ENCODE measurements around the gene ARHGAP44.
"Not testable (repeated sequence)": the region's sequence is repeated elsewhere in the genome, so short reads cannot be mapped to it uniquely, and the experiment has no call there.

Gene ARHGAP44

DNA sequence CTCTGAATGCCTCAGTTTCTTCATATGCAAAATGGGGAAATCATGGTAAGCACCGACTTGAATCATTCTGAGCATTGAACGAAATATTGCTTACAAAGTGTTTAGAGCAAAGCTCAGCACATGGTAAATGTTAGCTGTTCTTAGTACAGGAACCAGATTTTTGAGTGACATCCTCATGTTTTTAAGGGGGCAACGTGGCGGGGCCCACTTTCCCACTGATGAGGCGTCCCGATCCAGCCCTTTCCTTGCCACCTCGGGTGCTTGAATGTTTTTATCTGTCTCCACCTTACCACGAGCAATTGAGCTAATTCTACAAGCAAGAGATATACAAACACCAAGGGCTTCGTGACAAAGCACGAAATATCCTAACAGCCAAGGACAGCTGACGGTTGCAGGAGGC lies 178.7 kb downstream of the ARHGAP44 start:
- DNase-seq = no peak

DNA sequence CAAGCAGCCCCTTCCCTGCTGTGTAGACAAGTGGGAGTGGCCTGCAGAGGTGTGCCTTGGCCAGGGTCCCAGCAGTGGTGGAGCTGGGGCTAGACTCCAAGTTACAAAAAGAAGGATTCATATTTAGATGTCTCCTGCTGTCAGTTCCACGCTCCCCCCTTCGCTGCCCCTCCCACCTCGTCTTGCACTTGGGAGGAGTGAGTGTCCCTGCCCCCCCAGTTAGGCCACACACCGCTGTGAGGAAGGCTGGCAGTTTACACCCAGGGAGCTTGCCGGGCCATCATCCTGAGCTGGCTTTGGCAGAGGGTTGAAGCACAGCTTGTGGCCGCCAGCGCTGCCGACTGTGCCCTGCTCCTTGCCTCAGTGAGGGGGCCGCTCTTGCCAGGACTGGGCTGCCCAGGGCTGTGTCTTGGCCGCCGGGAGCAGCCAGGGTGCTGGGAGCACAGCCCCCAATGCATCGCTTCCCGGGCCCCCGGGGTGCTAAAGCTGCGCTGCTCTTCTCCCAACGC lies 184.3 kb downstream of the ARHGAP44 start:
- no peak for DNase-seq

DNA sequence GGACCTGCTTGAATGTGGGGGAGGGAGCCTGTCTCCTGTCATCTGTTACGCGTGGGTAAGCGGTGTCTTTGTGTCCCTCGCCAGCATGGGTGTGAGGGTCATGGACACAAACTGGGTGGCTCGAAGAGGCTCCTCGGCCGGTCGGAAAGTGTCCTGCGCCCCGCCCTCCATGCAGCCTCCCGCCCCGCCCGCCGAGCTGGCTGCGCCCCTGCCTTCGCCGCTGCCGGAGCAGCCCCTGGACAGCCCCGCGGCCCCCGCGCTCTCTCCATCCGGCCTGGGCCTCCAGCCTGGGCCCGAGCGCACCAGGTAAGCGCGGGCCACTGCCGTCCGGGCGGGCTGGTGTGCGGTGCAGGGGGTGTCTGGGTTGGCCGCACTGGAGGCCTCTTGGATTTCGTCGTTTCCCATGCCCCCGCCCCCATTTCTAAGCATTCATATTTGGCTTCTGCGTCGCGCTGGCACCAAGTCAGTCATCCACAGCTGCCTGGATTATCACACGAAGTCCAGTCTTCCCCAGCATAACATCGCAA lies 184.8 kb downstream of the ARHGAP44 start:
- no peak for DNase-seq

DNA sequence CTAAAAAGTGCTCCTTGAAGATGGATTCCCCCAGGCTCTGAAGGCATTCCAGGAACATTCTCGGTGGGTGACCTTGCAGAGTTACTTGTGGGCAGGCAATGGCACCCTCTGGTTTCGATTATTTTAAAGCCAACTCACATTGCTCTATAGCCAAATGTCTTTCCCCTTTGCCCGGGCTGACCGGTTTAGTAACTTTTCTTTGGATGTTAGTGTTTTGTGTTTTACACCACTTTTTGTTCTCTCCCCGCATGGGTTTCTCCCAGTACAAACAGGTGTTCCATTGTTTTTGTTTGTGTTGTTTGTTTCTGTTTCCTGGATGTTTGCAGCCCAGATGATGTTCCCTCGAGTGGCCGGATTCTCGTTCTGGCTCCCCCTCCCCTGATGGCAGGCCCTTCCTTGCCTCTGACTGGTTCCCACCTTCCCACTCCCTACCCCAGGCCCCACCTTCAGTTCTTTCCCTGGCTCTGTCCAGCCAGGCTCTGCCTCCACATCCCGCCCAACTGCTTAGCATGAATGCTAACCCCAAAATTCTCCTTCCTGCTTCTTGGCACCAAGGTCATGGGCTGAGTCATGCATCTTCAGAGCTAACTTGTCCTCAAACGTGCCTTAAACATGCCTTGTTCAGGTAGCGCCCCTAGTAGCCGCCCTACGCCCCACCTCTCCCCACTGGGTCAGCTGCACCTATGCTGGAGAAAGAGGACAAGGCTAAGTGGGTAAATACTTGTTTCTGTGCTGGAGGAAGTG lies 187.9 kb downstream of the ARHGAP44 start:
- DNase-seq = no peak

DNA sequence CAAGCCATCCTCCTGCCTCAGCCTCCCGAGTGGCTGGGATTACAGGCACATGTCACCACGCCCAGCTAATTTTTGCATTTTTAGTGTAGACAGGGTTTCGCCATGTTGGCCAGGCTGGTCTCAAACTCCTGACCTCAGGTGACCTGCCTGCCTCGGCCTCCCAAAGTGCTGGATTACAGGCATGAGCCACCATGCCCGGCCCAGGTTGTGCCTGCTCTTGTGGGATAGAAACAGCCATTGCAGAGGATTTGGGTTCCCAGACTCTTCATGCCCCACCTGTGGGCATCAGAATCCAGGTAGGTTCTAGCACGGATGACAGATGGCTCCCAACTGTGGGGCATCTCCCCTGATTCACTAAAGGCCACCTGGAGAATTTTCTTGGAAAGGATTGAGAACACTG lies 189.5 kb downstream of the ARHGAP44 start:
- not testable (repeated sequence) for DNase-seq

DNA sequence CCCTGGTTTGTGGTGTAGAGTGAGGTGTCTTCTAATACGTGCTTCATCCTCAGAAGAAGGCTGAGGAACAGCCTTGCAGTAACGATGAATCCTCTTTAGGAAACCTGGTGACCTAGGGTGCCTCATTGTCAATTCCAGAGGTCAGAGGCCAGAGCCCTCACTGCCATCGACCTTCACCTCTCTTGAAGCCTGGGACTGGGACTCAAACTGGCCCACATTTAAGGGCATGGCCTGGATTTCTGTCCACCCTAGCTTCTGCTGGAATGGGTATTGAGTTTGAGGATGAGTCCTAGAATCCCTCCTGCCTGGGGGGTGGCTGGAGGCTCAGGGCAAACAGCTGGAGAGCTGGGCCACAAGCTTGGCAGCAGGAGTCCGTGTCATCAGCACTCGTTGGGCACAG lies 189.9 kb downstream of the ARHGAP44 start:
- DNase-seq = no peak

DNA sequence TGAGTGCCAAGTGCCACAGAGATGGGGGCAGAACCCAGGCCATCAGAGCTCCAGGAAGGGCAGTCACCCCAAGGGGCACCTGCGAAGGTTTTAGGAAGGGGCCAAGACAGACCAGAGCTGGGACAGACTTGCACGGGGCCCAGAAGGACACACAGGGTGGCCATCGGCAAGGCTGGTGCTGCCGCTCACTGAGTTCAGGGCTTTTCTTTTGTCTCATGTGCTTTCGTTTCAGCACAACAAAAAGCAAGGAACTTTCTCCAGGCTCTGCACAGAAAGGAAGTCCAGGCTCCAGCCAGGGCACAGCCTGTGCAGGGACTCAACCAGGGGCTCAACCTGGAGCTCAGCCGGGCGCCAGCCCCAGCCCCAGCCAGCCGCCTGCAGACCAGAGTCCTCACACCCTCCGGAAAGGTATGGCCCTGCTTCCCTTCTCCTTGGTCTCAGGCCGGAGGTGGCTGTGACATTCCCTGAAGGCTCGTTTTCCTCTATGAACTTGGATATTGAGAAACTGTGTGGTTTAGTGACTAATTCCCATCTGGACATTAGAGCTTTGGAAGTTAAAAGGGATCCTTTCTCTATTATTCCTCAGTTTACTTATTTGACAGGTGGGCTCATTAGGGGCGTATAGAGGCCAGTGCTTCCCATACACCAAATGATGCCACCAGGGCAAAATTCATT lies 190.7 kb downstream of the ARHGAP44 start:
- no peak for DNase-seq

DNA sequence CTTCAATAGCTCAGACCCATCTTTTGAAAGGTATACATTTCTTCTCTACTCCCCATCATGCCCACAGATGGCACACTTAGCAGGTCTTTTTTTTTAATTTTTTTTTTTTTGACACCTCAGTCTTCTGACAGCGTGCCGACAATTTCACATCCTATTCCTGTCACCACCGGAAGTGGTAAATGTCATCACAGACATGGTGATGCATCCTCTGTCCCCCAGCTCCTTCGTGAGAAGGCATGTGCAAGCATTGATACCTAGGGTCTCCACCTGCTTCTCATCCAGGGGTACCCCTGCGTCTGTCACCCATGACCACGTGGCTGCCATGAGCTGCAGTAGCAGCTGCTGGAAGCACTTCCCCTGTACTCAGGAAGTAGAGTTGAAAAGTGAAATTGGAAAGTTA lies 192.9 kb downstream of the ARHGAP44 start:
- no peak for DNase-seq

DNA sequence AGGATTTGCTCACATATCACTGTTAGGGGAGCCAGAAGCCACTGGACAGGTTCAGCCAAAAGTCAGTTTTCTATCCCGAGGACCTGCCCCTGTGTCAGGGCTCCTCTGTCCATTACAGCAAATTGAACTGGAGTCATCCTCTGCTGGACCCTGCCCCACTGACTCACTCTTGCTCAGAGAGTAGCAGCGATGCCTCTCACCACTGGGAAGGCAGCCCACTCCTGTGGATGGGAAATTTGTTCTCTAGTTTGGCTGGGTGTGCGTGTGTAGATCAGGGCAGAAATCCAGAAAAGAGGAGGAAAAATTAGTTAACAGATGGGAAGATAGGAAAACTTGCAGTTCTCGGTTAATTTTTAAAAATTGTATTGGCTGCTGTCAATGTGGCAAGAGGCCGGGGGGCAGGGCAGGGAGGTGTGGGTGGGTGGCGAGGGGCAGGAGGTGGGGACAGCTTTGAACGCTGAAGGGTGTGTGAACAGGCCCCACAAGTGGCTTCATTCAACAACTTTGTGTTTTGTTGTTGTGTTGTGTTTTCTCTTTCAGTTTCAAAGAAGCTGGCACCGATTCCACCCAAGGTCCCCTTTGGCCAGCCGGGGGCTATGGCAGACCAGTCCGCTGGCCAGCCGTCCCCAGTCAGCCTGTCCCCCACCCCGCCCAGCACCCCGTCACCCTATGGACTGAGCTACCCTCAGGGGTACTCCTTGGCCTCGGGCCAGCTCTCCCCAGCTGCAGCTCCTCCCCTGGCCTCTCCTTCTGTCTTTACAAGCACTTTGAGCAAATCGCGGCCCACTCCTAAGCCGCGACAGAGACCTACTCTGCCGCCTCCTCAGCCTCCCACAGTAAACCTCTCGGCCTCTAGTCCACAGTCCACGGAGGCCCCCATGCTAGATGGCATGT lies 194.9 kb downstream of the ARHGAP44 start:
- DNase-seq = no peak

DNA sequence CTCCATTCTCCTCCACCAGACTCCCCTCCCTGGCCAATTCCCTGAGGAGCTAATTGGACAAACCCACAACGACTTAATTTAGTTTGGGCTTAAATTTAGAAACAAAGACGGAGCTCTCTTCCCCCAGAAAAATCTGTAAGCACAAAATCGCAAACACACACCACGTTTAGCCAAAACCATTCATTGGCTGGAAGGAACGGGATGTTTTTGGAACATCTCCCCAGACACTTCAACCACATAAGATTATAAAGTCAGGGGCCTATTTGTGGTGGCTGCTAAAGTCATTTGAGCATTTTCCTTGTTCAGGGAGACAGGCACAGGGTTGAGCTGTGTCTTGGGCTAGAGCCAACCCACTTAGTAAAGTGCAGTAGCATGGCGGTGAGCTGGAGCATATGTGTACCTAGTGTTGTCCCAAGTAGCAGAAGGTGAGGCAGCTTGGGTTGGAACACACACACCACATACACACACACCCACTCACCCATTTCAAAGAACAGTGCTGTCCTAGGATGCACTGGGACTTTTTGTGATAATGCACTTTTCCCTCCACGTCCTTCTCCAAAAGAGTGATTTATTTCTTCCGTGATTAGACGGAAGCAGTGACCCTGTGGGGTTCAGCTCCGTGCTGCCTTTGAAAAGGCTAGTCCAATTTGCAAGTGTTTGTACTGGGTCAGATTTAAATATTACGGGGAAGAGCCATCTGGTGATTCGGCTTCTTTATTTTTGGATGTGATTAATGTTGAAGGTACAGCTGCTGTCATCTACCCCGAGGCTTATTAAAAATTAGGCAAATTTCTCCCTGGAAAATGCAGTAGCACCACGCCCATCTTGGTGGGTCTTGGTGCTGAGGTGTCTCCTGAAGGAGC lies 196.4 kb downstream of the ARHGAP44 start:
- no peak for DNase-seq

DNA sequence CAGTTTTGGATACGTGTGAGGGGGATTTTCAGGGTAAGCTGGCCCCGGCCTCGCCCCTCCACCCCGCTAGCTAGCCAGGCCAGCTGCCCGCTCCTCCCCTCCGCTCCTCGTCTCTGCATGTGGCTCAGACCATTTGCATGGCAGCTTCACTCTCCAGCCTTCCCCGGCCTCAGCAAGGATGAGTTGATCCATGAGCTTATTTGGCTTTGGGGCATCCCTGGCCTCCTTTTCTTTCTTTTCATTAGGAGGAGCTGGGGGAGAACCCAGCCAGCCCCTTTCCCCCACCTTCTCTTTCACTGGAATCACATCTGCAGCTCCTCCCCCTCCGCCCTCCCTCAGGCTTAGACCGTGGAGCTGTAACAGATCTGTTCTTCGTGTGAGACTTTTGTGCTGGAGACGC lies 197.8 kb downstream of the ARHGAP44 start:
- DNase-seq = no peak

DNA sequence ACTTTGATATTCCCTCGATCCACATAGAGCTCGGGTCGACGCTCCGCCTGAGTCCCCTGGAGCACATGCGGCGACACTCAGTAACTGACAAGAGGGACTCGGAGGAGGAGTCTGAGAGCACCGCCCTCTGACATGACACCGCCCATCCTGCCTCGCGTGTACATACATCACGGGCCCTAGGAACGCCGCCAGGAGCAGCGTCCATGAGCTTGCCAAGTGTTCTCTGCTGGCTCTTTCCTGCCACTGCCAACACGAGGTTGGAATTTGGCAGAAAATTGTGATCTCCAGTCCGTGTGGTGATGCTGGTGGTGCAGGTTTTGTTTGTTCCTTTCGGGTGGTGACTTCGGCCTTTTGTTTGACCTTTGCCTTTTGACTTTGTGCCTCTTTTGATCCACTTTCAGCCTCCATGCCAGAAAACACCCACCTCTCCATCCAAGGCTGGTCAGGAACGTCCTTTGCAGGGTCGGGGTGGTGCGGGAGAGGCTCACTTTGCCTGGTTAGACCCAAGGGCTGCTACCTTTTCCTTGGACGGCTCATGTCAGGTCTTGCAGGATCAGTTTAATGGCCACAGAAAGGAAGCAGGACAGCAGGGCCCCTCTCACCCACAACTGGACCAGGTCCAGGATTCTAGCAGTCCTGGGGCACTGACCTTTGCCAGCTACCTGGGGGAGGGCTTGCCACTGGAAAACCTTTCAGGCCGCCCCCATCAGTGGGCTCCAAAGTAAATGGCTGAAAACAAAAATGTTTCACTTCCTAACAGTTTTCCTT lies 200.9 kb downstream of the ARHGAP44 start:
- DNase-seq = no peak

DNA sequence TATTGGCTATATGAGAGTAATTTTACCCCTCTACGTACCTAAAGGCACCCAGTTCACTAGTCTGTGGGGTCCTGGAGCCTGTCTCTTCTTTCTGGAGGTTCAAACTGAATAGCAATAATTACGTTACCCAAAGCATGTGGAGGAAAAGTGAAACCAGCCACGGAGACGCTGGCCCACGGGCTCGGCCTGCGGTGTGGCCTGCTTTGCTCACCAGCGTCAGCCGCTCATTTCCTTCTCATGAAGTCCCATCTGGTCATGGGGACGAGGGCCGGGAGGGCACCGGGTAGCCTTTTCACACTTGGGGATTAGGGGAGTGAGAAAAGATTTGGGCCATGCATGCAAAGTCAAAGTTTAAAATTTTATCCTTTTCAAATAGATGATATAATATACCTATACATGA lies 201.6 kb downstream of the ARHGAP44 start:
- no peak for DNase-seq

DNA sequence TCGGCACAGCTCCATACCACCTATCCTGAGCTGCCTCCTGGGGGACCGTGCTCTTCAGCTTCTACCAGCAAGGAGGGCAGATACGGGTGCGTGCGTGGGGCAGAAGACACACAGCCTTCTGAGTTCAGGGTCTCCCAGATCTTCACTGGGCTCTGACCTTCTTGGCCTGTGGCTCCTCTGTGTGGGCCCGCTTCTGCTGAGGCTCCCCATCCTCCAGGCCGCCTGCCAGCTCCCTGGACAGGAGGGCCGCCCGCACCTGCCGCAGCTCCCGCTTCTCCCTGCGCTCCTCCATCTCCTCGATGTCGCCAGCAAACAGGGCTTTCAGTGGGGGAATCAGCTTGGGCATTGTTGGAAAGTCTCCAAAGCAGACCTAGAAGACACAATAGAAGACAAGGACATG lies 203.4 kb downstream of the ARHGAP44 start:
- no peak for DNase-seq

DNA sequence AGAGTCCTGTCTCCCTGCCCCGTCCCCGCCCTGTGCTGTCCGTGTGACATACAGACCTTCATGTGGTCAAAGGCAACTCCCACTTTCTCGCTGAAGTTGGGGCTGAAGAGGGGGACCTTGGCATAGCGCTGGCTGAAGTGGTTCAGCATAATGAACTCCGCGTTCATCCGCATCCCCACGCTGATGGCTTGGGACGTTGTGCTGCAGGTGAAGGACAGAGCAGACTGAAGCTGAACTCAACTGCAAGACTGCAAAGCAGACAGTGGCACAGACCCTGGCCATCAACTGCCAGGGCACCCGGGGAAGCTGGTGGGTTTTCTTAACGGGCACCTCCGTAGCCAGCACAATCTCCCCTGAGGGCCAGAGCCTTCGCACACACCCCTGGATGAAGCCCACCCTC lies 204.3 kb downstream of the ARHGAP44 start:
- no peak for DNase-seq

DNA sequence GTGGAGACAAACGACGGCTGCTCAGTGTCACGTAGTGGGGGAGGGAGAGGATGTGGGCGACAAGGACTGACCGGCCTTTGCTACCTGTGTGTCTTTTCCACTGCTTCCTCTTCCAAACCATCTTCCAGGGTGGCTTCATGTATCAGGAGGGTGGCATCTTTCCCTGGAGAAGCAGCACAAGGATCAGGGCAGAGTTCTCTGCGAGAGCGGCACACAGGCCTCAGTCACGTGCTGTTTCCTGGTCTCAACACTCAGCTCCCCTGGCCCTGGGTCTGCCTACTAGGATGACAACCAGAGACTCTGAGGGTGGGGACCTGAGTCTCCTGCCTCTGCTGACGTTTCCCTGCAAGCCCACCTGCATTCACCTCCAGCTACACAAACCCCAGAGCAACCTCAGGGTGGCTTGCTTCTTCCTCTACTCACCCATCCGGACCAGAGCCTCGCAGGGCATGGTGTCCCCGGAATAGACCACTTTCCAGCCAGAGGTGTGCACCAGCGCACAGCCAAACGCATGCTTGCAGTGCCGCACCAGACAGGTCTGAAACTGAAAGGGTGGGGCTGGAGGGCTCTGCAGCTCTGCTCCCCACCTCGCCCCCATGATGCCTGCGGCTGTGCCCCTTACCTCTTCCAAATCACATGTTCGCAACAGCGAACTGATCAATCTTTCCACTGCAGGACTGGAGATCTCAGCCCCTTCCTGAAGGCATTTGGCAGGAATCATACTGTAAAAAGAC lies 205.2 kb downstream of the ARHGAP44 start:
- DNase-seq = no peak

DNA sequence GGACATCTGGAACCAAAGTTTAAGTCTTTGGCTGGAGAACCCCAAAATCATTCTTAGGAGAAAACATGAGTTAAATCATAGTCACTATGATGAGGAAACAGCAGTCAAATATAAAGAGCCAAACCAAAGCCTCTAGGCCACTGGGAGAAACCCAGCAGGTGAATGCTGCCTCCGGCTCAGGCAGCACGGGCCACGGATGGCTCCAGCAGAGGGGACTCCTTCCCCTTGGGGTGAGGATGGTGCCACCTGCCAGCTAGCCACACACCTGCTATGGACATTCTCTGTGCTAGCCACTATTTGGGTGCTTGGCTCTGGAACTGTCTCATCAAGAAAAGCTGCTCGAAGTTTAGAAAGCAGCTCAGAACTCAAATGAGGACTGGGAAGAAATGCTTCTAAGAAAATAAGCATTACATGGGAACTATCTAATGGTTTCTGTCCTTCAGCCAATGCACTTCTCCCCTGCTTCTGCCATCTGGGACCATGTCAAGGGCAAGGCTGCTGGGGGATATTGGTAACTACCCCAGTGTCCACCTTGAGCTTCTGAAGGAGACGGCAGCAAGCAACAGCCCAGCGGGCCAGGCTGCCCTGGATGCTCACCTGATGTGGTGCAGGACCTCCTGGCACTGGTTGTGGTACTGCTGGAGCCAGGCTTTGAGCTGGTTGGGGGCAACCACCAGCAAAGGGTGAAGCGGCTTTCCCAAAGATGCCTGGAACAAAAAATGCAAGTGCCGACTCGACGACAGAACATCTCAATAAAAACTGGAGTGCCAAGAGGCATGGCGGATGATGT lies 206.0 kb downstream of the ARHGAP44 start:
- DNase-seq = no peak

DNA sequence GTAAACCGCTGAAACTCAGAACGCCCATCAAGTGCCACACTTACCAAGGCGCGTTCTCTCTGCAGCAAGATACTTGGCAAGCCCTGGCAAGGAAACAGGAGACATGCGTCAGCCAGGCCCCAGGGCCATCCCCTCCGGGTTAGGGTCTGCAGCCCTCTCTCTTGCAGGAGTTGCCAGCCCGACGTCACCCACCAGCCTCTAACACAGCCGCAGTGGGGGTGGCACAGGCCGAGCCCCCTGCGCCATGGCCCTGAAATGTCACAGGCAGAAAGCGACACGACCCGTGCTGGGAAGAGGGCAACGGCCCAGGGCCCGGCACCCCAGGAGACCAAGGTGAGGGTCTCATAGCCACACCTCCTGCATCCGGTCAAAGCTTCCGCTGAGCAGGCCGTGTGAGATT lies 206.6 kb downstream of the ARHGAP44 start:
- DNase-seq = no peak

DNA sequence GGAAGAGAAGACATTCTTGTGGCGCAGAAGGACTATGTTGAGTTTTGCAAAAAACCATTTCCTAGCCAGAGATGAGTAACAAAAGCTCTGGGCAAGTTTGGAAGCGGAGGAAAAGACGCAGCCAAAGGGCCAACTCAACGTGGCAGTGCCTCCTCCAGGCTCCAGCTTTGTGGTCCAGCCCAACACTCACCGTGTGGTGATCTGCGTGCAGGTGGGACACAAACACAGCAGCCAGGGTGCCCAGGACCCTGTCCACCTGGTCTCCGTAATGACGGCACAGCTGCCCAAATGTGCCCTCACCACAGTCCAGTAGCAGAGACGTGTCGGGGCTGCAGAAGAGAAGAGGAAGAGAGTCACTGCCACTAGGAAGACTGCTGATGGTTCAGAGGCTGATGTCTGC lies 207.1 kb downstream of the ARHGAP44 start:
- no peak for DNase-seq

DNA sequence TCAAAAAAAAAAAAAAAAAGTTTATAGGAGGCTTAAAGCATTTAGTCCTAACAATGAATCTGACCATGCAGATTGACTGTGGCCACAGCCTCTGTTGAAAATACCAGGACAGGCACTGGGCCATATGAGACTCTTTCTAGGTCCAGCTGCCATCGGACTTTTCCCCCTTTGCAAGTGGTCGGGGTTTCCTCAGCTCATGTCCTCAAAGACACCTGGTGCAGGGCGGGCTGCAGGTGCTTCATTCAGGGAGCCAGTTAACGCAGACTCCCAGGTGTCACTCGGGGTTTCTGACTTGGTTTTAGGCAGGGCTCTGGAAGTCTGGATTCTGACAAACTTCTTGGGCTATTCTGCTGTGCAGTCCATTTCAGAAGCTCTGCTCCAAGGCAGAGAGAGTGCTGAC lies 207.6 kb downstream of the ARHGAP44 start:
- DNase-seq = no peak

Measured in GDM1 (cell line).